Parathyroid adenoma (tissue), 2 donors: ENCODE results near the gene COG7.
"Not testable (repeated sequence)": the region's sequence is repeated elsewhere in the genome, so short reads cannot be mapped to it uniquely, and the experiment has no call there.

Source experiments
- H2AFZ ChIP-seq: fragments of 300-600 bp; sonication (generic); one replicate; pipeline ENCODE4 v1.7.0; 2017; ENCODE audit warnings: antibody characterized with exemption, mild to moderate bottlenecking
- H3K27ac ChIP-seq: fragments of 300-600 bp; sonication (generic); one replicate; pipeline ENCODE4 v1.7.0; 2017
- H3K27me3 ChIP-seq: fragments of 300-600 bp; sonication (generic); one replicate; pipeline ENCODE4 v1.7.0; 2017; ENCODE audit warnings: low read length; ENCODE audit not compliant: control insufficient read depth, insufficient read depth
- H3K36me3 ChIP-seq: fragments of 300-600 bp; sonication (generic); one replicate; pipeline ENCODE4 v1.7.0; 2017; ENCODE audit warnings: low read length; ENCODE audit not compliant: control insufficient read depth, insufficient read depth
- H3K4me1 ChIP-seq: fragments of 300-600 bp; sonication (generic); one replicate; pipeline ENCODE4 v1.7.0; 2017; ENCODE audit warnings: control low read depth
- H3K4me2 ChIP-seq: fragments of 300-600 bp; sonication (generic); one replicate; pipeline ENCODE4 v1.7.0; 2017; ENCODE audit warnings: low read length
- H3K4me3 ChIP-seq: fragments of 300-600 bp; sonication (generic); one replicate; pipeline ENCODE4 v1.7.0; 2017; ENCODE audit warnings: low read depth, low read length
- H3K79me2 ChIP-seq: fragments of 300-600 bp; sonication (generic); one replicate; pipeline ENCODE4 v1.7.0; 2017; ENCODE audit warnings: control low read depth
- H3K9ac ChIP-seq: fragments of 300-600 bp; sonication (generic); one replicate; pipeline ENCODE4 v1.7.0; 2017; ENCODE audit warnings: mild to moderate bottlenecking
- H3K9me3 ChIP-seq: fragments of 300-600 bp; sonication (generic); one replicate; pipeline ENCODE4 v1.7.0; 2017; ENCODE audit warnings: low read length; ENCODE audit not compliant: control insufficient read depth
- TF ChIP-seq, protein P1 (sequence below): fragments of 300-600 bp; sonication (generic); IDR thresholded peaks from one replicate; pipeline ENCODE4 v1.7.0; 2017; ENCODE audit warnings: antibody characterized with exemption, mild to moderate bottlenecking
- donor health status: primary hyperparathyroidism.

The COG7 gene

DNA sequence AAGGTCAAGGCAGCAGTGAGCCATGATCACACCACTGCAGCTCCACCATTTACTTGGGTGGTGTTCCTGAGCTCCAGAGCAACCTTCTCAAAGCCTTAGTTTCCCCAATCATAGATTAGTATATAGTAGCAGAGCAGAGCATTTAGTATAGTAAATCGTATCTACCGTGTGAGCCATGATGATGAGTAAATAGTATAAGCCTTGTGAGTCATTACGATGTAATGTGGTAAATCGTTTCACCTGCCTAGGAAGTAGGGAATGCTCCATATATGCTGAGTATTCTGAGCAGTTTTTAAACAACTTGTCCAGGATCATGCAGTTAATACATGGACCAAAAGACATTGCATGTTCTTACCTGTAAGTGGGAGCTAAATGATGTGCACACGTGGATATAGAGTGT is 84.5 kb downstream of the COG7 start:
- no peaks in the 10 kb centered on the region for H3K9me3 ChIP-seq
- H2AFZ ChIP-seq: no peak overlapping the region
- no peak overlapping the region for H3K9ac ChIP-seq
- no peak overlapping the region for H3K4me3 ChIP-seq
- H3K27me3 ChIP-seq: no peaks in the 10 kb centered on the region
- H3K4me2 ChIP-seq: no peak overlapping the region
- H3K79me2 ChIP-seq: no peaks in the 10 kb centered on the region
- TF ChIP-seq, protein P1, sequence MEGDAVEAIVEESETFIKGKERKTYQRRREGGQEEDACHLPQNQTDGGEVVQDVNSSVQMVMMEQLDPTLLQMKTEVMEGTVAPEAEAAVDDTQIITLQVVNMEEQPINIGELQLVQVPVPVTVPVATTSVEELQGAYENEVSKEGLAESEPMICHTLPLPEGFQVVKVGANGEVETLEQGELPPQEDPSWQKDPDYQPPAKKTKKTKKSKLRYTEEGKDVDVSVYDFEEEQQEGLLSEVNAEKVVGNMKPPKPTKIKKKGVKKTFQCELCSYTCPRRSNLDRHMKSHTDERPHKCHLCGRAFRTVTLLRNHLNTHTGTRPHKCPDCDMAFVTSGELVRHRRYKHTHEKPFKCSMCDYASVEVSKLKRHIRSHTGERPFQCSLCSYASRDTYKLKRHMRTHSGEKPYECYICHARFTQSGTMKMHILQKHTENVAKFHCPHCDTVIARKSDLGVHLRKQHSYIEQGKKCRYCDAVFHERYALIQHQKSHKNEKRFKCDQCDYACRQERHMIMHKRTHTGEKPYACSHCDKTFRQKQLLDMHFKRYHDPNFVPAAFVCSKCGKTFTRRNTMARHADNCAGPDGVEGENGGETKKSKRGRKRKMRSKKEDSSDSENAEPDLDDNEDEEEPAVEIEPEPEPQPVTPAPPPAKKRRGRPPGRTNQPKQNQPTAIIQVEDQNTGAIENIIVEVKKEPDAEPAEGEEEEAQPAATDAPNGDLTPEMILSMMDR: no peak
- H3K36me3 ChIP-seq: no peaks in the 10 kb centered on the region
- no peaks in the 10 kb centered on the region for H3K4me1 ChIP-seq
- no peak overlapping the region for H3K27ac ChIP-seq

DNA sequence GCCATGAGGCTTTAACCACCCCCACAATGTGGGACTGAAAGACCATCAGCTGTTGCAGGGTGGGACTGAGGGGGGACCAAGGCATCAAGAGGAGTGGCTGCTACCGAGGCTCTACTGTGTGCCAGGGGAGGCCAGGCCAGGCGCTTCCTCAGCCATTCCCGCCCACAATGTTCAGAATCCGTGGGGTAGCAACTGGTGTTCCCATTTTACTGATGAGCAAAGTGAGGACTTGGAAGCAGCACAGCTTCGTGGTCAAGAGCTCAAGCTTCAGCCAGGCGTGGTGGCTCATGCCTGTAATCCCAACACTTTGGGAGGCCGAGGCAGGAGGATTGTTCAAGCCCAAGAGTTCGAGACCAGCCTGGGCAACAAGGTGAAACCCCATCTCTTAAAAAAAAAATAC is 85.0 kb downstream of the COG7 start:
- no peaks in the 10 kb centered on the region for H3K9me3 ChIP-seq
- no peaks in the 10 kb centered on the region for H3K36me3 ChIP-seq
- H3K4me2 ChIP-seq: no peak overlapping the region
- TF ChIP-seq, protein P1: no peak
- H3K79me2 ChIP-seq: no peaks in the 10 kb centered on the region
- no peaks in the 10 kb centered on the region for H3K27me3 ChIP-seq
- H3K4me3 ChIP-seq: no peak overlapping the region
- H3K27ac ChIP-seq: no peak overlapping the region
- H2AFZ ChIP-seq: no peak overlapping the region
- no peaks in the 10 kb centered on the region for H3K4me1 ChIP-seq
- no peak overlapping the region for H3K9ac ChIP-seq

DNA sequence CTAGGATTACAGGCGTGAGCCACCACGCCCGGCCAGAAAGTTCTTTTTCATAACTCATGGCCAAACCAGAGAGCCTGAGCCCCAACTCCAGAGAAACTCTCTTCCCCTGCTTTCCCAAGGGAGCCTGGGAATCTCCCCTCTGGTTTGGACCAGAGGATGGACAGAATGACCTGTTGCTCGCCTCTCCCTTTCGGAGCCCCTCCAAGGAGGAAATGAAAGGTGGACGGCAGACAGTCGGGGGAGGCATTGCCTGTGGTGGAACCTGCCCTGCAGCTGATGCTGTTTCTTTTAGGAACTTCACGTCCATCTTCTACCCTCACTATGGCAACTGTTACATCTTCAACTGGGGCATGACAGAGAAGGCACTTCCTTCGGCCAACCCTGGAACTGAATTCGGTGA is 85.4 kb downstream of the COG7 start:
- TF ChIP-seq, protein P1: no peak
- Histone ChIP-seq H3K27ac (no peak overlapping the region), H2AFZ (no peak overlapping the region), H3K79me2 (no peaks in the 10 kb centered on the region), H3K9me3 (no peaks in the 10 kb centered on the region), H3K27me3 (no peaks in the 10 kb centered on the region), H3K4me3 (no peak overlapping the region), H3K36me3 (no peaks in the 10 kb centered on the region), H3K4me2 (no peak overlapping the region), H3K9ac (no peak overlapping the region), H3K4me1 (no peaks in the 10 kb centered on the region)

DNA sequence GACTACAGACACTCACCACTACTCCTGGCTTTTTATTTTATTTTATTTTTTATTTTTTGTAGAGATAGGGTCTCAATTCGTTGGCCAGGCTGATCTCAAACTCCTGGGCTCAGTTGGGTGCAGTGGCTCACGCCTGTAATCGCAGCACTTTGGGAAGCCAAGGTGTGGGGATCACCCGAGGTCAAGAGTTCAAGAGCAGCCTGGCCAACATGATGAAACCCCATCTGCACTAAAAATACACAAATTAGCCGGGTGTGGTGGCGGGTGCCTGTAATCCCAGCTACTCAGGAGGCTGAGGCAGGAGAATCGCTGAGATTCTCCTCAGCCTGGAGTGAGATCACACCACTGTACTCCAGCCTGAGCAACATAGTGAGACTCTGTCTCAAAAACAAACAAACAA is 86.6 kb downstream of the COG7 start:
- H3K4me1 ChIP-seq, H3K4me2 ChIP-seq, H3K36me3 ChIP-seq, H3K27me3 ChIP-seq, H2AFZ ChIP-seq, H3K79me2 ChIP-seq, H3K9me3 ChIP-seq, H3K9ac ChIP-seq, H3K27ac ChIP-seq, H3K4me3 ChIP-seq: not testable (repeated sequence)

DNA sequence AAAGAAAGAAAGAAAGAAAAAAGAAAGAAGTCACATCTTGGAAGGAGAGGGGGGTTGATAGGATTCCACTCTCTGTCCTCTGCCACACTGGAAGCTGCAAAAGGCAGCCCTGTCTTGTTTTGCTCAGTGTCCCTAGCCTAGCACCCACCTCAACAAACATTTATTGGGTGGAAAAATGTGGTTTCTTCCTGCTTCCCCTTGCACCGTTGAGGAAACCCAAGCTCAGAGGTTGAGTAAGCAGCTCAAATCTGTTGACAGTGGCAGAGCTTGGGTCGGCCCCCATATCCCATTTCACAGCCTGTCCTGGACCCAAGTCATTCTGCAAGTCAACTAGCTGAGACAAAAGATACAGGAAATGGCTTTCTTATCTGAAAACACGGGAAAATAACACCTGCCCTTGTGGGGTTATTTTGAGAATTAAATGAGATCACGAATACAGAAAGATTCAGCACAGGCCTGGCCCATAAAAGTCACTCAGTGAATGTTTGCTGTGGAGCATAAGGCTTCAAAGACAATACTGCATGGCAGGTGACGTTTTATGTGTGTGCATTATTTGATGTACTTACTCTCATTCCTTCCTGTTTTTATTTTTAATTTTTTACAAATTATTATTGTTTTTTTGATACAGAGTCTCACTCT is 87.3 kb downstream of the COG7 start:
- TF ChIP-seq, protein P1: no peak
- Histone ChIP-seq H3K9ac (no peak overlapping the region), H3K27ac (no peak overlapping the region), H2AFZ (peak overlapping the region; percentile 66), H3K4me2 (no peak overlapping the region), H3K79me2 (no peaks in the 10 kb centered on the region), H3K4me3 (no peak overlapping the region), H3K27me3 (no peaks in the 10 kb centered on the region), H3K36me3 (no peaks in the 10 kb centered on the region), H3K9me3 (no peaks in the 10 kb centered on the region), H3K4me1 (no peaks in the 10 kb centered on the region)
